ENCODE measurements around the gene KSR2.

The KSR2 gene

DNA sequence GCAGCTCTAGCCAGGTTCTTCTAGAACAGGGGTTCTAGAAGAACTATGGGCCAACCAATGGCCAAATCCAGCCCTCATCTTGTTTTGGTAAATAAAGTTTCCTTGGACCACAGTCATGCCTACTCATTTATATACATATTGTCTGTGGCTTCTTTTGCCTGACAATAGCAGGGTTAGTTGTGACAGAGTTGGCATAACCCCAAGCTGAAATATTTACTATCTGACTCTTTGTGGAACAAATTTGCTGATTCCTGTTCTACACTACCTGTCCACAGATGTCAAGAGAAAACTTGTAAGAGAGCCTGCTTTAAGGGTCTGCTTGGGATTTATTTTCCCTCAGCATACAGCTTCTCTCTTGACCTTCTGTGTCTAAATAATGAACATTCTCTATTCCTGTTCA lies 289.0 kb downstream of the KSR2 start:
- DNase-seq = no peak

DNA sequence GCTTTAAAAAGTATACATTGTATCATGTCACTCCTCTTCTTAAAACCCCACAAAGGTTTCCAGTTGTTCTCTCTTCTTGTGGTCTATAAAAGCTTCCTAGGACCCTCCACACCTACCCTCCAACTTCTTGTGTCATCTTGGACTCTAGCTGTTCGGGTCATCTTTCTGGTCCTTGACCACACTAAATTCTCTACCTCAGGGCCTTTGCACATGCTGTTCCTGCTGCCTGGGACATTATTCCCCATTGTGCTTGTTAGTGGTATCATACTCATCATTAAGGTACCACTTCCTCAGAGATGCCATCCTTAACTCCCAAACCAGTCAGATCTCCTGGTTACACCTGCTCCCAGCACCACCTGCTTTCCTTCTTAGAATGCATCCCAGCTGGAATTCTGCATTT lies 294.0 kb downstream of the KSR2 start:
- DNase-seq = no peak

DNA sequence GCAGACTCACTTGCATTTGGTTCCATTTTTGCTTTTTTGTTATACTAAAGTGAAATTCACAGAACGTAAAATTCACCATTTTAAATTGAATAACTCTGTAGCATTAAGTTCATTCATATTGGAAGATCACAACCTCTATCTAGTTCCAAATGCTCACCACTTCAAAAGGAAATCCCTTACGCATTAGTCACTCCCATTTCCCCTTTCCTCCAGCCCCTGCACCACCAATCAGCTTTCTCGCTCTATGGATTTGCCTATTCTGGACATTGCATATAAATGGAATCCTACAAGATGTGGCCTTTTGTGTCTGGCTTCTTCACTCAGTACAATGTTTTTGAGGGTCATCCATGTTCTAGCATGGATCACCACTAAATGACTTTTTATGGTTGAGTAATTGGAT lies 294.5 kb downstream of the KSR2 start:
- DNase-seq = no peak

DNA sequence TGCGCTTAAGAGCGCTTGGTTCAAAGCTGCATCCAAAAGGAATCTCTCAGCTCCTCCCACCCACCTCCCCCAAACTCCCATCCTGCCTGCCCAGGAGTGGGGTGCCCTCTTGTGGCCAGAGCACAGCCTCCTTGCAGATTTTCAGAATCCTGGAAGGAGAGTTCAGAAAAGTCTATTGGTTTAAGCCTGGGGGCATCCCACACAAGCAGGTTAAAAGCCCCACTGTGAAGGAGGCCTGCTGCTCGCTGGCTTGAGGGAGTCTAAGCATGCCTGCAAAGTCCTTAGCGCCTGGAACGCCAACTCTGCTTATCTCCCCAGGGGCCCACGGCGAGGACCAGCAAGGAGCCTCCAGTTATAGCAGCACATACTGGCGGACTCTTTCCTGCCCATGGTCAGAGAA lies 297.1 kb downstream of the KSR2 start:
- DNase-seq = no peak

DNA sequence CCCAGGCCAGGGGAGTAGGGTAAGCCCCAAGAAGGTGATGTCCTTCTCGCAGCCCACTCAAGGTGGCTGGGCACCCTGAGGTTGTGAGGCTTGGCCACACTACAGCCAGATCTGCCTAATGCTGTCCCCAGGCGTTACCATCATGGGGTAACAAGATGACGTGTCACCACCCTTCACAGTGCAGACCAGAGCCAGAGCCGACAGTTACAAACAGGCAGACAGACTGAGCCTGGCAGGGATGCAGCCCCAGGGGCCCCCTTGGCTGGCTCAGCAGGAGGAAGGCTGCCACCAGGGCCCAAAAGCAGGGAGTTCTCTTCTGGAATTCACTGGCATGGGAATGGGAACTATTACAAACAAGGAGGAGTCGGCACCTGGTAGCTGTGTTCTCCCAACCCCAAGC lies 304.6 kb downstream of the KSR2 start:
- DNase-seq = no peak

DNA sequence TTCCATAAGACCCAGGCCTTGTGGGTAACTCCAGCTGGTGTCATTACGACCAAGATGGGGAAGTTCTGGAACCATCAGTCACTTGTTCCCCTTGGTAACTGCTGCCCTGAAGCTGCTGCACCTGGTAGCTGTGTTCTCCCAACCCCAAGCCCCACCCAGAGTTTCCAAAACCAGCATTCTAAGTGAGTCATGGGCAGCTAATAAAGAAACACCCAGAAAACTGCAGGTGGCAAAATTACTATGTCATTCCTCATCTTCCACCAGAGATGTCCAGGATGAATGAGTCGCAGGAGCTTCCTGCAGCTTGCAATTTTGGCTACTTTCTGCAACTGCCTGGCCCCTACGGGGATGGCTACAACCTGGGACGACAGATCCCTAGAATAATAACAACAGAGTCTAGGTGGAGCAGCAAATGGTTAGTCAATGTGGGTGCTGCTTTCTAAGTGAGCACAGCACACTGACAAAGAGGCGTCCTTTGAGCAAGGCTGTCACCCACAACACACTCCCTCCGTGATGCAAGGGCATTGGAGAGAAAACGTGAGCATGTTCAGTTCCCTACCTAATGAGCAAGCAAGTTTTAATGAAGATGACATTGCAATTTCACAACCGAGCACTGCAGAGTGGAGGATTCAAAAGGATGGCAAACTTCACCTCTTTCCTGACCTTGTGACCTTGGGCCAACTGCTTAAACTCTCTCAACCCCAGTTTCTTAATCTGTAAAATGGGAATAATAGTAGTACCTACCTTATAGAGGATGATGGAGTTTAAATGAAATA lies 306.0 kb downstream of the KSR2 start:
- no peak for DNase-seq

DNA sequence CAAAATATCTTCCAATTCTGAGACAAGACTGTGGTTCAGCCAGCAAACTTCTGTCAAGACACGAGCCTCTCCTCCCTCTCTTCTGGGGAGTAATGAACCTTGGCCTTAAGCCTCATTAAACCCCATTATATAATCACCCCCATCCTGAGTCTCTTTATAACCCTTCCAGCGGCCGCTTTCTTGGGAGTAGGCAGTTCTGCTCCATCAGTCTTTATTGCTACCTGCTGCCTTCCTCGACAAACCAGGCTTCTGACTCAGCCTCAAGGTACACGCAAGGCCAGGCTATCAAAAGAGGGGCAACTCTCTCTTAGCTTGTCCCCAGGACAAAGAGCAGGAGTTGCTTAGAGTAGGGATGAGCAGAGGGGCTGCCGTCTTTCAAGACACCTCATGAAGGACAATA lies 306.6 kb downstream of the KSR2 start:
- DNase-seq = no peak

DNA sequence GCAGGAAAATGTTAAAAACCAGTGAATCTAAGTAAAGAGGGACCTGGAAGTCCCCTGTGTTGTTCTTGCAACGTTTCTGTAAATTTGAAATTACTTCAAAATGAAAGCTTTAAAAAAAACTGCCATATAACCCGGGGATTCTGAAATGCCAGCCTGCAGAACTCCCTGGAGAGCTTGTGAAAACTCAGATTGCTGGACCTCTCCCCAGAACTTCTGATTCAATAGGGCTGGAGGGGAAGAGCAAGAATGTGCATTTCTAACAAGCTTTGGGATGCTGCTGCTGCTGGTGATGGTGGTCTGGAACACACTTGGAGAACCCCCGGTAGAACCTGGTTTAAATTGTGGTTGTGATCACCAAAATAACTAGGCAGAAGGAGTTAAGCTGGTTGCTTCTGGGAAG lies 307.3 kb downstream of the KSR2 start:
- no peak for DNase-seq

DNA sequence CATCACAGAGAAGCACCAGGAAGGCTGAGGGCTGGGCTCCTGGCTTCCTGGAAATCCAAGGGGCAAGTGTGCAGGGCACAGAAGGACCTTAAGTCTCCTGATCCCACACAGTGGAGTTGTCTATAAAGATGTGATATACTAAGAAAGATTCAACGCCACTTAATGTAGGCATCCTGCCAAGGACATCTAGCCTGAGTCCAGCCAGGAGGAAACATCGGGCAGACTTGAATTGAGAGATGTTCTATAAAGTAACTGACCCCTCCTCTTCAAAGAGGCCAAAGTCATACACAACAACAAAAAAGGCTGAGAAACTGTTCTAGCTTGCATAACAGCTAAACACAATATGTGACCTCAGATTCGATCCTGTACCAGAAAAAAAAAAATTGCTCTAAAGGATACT lies 307.9 kb downstream of the KSR2 start:
- DNase-seq = no peak

DNA sequence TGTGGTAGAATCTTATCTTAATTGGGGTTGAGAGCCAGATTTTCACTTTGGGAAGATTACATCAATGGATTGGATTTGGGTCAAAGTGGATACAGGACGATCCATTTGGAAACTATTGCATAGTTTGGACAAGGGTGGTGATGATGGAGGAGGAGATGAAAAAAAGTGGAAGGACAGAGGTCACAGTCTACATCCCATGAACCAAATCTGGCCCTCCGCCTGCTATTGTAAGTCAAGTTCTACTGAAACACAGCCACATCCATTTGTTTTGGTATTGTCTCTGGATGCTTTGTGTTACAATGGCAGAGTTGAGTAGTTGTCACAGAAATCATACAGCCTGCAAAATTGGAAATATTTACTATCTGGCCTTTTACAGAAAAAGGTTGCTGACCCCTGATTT lies 310.6 kb downstream of the KSR2 start:
- DNase-seq = no peak

DNA sequence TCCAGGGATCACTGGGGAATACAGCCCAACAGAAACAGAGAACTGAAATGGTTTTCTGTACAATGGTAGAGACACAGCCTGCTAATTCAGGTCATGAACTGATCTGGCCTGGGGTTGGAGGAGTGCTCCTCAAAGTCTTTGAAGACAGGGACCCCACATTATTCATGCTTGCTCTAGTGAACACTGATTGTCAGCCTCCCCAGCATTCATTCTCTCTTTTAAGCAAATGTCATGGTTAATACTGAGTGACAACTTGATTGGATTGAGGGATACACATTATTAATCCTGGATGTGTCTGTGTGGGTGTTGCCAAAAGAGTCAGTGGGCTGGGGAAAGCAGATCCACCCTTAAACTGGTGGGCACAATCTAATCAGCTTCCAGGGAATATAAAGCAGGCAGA lies 319.0 kb downstream of the KSR2 start:
- no peak for DNase-seq

DNA sequence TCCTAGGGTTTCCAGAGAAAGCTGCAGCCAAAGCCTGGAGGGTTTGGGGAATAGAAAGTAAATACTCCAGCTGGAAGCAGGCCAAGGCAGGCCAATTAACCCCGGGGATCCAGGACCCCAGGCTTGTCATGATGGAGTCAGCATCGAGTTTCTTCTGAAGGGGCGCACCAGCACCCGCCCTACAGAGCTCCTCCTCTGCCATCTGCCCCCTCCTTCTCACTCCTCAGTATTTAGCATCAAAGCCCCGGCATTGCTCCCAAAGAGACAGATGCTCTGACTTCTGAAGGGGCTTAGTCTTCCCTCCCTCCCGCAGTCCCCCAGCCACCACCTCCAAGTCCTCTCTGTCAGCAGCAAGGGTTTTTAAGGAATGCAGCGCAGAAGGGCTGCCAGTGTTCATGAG lies 322.3 kb downstream of the KSR2 start:
- no peak for DNase-seq

DNA sequence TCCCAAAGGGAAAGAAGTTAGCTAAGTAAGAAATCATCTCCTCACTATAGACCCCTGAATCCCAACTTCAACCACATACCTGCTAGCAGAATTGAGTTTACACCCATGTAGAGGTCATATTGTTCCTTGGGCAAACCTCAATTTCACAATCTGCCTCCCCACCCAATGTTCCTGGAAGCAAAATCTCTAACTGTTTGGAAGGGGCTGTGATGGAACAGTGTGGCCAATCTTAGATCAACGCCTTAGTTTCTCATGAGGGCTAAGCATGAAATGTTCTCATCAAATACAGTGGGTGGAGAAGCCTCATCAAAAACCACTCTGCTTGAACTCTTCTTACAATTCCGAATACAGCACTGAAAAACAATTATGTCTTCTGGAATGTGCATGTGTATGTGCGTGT lies 323.3 kb downstream of the KSR2 start:
- DNase-seq = no peak

DNA sequence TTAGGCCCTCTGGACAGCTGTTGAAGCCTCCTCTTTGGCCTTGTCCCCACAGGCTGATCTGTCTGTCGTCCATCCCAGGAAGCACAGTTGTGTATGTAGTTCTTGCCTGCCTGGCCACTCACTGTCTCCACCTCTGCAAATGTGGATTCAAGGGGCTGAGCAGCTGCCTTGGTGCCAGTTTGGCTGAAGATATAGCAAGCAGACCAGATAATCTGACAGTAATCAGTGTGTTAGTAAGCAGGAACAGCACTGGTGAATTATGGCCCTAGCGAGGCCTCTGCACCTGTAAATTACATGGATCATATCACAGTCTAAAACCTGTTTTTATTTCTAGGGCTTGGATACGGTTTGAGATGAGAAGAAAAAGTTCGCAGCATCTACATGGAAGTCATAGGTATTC lies 324.8 kb downstream of the KSR2 start:
- no peak for DNase-seq

DNA sequence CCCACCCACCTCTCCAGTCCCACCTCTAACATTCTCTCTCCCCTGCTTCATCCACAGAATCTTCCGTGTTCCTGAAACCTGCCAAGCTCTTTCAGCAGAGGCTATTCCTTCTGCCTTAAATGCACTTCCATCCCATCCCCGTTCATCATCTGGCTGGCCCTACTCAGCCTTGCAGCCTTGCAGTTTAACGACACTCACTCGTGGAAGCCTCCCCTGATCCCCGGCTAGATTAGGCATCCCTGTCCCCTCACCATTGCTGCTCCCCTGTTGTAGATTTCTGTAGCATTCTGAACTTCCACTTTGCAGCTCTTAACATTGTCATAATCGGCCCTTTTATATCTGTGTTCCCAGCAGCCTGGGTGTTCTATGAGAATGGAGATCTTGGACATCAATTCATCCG lies 326.9 kb downstream of the KSR2 start:
- no peak for DNase-seq

DNA sequence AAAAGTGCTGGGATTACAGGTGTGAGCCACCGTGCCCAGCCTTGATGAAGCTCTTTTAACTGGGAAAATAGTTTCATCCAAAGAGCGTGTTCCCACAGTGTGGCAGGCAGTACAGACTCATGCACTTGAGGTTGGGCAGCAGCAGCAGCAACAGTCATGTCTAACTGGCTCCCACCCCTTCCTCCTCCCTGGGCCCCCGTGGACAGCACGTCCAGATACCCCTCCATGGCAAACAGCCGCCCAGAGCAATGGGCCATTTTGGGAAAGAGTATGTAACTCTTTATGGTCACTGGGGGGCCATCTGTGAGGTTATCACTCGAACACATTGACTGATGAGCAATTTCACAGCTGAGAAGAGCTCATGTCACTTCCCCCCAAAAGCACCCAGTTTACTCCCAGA lies 328.3 kb downstream of the KSR2 start:
- no peak for DNase-seq

DNA sequence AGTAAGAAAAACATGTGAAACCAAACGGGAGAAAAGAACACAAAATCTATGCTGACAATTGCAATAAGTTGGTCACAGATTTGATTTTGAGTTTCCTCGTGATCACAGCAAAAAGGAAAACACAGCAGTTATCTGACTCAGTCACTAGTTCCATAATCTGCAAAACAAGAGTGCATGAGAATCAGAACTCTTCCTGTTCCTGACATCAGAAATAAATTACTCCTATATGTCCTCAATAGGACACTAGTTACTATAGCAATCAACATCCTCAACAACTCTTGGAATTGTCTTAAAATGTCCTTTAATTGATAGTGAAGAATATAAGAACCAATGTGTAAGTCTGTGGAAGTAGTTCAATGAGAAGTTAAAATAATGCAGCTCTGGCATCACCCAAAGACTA lies 339.3 kb downstream of the KSR2 start:
- DNase-seq = no peak

DNA sequence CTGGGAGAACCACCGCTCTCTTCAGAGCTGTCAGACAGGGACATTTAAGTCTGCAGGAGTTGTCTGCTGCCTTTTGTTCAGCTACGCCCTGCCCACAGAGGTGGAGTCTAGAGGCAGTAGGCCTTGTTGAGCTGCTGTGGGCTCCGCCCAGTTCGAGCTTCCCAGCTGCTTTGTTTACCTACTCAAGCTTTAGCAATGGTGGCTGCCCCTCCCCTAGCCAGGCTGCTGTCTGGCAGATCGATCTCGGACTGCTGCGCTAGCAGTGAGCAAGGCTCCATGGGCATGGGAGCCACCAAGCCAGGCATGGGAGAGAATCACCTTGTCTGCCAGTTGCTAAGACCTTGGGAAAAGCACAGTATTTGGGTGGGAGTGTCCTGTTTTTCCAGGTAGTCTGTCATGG lies 340.1 kb downstream of the KSR2 start:
- DNase-seq = peak; percentile 84

DNA sequence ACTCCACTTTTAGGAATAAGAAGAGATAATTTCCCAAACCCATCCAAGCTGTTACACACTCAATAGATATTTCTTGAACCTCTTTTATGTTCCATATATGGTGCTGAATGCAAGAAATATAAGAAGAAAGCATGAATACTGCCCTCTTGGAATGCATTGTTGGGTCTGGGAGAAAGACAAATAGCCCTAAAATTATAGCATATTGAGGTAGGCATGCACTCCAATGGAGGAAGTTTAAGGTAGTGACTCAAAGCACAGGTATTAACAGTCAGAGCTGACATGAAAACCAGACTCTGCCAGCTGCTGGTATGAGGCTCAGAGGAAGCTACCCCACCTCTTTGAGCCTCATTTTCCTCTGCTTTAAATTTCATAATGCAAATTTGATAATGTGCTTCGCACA lies 346.0 kb downstream of the KSR2 start:
- DNase-seq = no peak

DNA sequence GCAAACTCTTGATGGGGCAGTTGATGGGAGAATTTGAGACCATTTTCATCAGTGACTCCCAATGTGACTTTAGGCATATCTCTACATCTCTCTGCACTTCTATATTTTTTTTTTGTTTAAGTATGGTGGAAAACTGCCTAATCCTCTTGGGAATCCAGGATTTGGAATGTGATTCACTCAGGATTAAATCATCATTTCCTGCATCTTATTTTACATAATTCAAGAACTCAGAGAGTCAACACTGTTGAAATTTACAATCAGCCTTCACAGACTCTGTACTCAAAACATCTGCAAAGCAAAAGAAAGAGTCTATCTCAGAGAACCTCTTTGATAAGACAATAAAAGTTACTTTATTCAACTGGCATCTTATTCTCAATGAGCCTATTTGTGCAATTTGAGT lies 346.7 kb downstream of the KSR2 start:
- no peak for DNase-seq

DNA sequence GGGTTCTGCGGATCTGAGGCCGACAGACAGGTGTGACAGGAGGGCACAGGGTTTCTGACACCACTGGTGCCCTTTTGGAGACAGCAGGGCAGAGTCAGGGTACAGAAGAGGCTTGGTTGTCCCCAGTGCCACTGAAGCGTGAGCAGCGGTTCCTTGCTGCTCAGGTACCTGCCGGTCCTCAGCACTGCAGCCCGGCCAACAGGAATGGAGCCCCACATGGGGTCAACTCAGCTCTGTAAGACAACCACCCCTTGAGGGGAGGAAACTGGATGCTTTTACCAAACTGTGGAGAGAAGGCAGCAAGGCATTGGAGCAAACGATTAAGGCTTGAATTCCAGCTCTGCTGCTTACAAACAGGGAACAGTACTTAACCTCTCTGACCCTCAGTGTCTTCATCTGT lies 361.0 kb downstream of the KSR2 start:
- DNase-seq = no peak

DNA sequence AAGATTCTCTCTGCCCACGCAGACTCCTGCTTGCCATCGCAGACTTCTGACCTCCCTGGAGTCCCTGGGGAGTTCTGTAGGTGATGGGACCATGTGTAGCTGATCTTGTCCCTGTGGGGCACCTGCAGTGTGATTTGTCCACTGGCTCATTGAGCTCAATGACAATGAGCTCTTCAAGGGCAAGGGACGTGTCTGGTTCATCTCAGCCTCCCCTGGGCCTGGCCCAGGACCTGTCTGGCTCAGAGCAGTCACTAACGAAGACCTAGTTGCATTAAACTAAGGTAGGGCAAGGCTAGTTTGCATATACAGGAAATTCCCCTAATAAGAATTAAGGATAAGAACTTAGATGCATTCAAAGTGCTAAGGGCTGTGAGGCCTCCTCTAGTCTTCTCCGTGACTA lies 361.8 kb downstream of the KSR2 start:
- no peak for DNase-seq

DNA sequence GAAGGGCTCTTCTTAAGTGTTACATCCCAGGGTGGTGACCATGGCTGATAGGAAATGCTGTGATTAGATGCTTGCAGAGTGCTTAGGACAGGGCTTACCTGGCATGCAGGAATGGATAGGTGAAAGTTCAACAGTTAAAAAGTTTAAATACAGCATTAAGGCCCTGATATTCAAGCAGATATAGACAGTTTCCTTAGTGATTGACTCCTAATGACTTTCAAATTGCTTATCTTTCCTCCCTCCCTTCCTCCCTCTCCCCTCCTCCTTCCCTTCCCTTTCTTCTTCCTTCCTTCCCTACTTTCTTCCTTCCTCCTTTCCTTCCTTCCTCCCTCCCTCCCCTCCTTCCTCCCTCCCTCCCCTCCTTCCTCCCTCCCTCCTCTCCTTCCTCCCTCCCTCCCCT lies 362.8 kb downstream of the KSR2 start:
- no peak for DNase-seq

DNA sequence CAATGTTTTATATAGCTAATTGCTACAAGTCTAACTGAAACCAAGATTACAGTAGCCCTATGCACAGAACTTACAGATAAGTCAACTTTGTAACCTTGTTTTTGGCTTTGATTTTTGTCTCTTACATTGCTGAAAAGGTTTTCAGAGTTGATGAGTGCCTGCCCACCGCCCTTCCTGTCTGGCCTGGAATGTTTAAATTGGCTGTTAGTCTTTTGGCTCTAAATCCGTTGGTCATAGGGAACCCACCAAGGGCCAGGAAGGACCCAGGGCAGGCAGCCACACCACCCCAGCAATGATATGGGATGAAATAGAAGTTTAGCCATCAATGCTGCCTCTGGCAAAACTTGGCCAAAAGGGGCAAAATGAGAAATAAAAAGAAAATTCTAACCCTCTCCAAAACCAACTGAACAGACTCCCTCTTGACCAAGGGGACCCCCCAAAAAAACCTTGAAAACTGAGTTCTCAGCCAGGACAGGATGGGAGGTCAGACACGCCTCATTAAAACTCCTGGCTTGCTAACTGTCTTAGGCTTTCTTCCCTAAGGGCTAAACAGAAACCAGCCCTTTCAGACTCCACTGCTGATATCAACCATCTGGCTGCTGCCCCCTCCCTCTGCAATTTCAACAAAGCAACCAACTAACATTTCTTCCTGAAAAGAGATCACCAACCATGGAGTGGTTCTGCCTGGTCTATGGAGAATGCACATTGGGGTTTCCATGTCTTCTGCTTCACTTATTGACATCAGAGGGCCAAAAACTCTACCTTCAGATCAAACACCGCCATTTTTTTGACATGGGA lies 365.3 kb downstream of the KSR2 start:
- DNase-seq = no peak

DNA sequence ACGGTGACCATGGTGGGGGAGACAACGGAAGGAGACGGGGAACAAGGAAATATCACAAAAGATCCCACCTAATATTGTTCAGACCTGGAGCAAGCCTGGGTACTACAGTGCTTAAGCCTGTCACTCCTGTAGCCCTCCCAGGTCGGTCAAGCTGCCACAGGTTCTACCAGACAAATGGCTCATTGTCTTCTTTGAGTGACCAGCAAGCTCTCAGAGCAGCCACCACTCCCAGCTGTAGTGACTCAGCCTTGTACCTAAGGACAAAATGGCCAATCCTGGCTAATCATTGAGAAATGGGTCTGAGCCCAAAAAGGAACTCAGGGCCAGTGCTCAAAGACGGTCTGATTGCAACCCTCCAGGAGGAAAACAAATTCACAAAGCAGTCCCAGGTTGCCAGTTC lies 368.9 kb downstream of the KSR2 start:
- DNase-seq = no peak

Data from DMS153 (cell line).